SU-DHL-6 (cell line): ENCODE data around the gene SUGCT.

ENCODE experiments used
- H2AFZ ChIP-seq: fragments of 200-600 bp; sonication (generic); 2 replicates; pipeline ENCODE4 v1.6.1; 2014; ENCODE audit warnings: low read depth, mild to moderate bottlenecking, moderate library complexity, mixed read lengths, antibody characterized with exemption, low read length; ENCODE audit not compliant: severe bottlenecking
- H3F3A ChIP-seq: fragments of 200-600 bp; shearing (Covaris generic); 2 replicates; pipeline ENCODE4 v1.6.0; 2016; ENCODE audit warnings: antibody characterized with exemption, mild to moderate bottlenecking; ENCODE audit not compliant: insufficient read depth
- H3K27ac ChIP-seq: fragments of 200-600 bp; sonication (generic); 2 replicates; pipeline ENCODE4 v1.5.1; 2016; ENCODE audit warnings: low read depth, mild to moderate bottlenecking, low read length, moderate library complexity, mixed read lengths
- H3K27me3 ChIP-seq: fragments of 200-600 bp; sonication (generic), shearing (Covaris generic); 2 replicates; pipeline ENCODE4 v1.6.0; 2014; ENCODE audit warnings: mild to moderate bottlenecking, low read length
- H3K36me3 ChIP-seq: fragments of 200-600 bp; sonication (generic); 2 replicates; pipeline ENCODE4 v1.6.1; 2014; ENCODE audit warnings: mild to moderate bottlenecking, low read length, mixed read lengths
- H3K4me2 ChIP-seq: fragments of 300-600, 200-600 bp; shearing (Covaris generic), sonication (generic); 2 replicates; pipeline ENCODE4 v1.6.0; 2014; ENCODE audit warnings: low read length, low read depth, mild to moderate bottlenecking; ENCODE audit not compliant: poor library complexity, severe bottlenecking
- H3K4me3 ChIP-seq: fragments of 200-600 bp; sonication (generic); 2 replicates; pipeline ENCODE4 v1.5.1; 2014; ENCODE audit warnings: antibody characterized with exemption, low read length, mild to moderate bottlenecking, mixed read lengths; ENCODE audit not compliant: insufficient read depth, poor library complexity, severe bottlenecking
- H3K79me2 ChIP-seq: fragments of 200-600 bp; sonication (generic); 2 replicates; pipeline ENCODE4 v1.6.1; 2014; ENCODE audit warnings: mild to moderate bottlenecking, low read length, moderate library complexity; ENCODE audit not compliant: insufficient read depth
- H3K9ac ChIP-seq: fragments of 200-600 bp; sonication (generic); 2 replicates; pipeline ENCODE4 v1.7.0; 2014; ENCODE audit warnings: mild to moderate bottlenecking, low read length
- H3K9me2 ChIP-seq: fragments of 200-600 bp; sonication (generic); replicated peaks from 2 replicates; pipeline ENCODE4 v1.6.1; 2014; ENCODE audit warnings: low read length; ENCODE audit not compliant: insufficient read depth
- H3K9me3 ChIP-seq: fragments of 200-600 bp; sonication (generic); 2 replicates; pipeline ENCODE4 v1.6.1; 2014; ENCODE audit warnings: low read length, mixed read lengths; ENCODE audit not compliant: insufficient read depth
- H4K20me1 ChIP-seq: fragments of 200-600 bp; sonication (generic); 2 replicates; pipeline ENCODE4 v1.6.1; 2014; ENCODE audit warnings: low read depth, mild to moderate bottlenecking, antibody characterized with exemption, low read length, moderate library complexity, mixed read lengths
- CTCF ChIP-seq: fragments of 200-600 bp; sonication (generic); IDR thresholded peaks from one replicate; pipeline ENCODE4 v1.5.1; 2017; ENCODE audit warnings: antibody characterized with exemption, mild to moderate bottlenecking, low read length, moderate library complexity; ENCODE audit not compliant: insufficient read depth, poor library complexity, severe bottlenecking
- EZH2phosphoT487 ChIP-seq: fragments of 200-600 bp; sonication (generic), shearing (Covaris generic); conservative IDR thresholded peaks from 2 replicates; pipeline ENCODE4 v1.6.1; 2018; ENCODE audit warnings: mild to moderate bottlenecking, antibody characterized with exemption, low read length, moderate library complexity, mixed read lengths

The SUGCT gene

GRCh38 chr7:40694026-40694809, 559.4 kb downstream of the SUGCT start:
- no peaks in the 10 kb centered on the region for H3K27me3 ChIP-seq
- no peaks in the 10 kb centered on the region for H3F3A ChIP-seq
- TF ChIP-seq CTCF, result no peak
- no peak for TF ChIP-seq EZH2phosphoT487
- H2AFZ ChIP-seq, result no peak overlapping the region
- no peaks in the 10 kb centered on the region for H3K79me2 ChIP-seq
- H3K9me3 ChIP-seq, result no peaks in the 10 kb centered on the region
- no peak overlapping the region for H3K4me2 ChIP-seq
- H3K27ac ChIP-seq, result no peak overlapping the region
- H3K9me2 ChIP-seq, result no peaks in the 10 kb centered on the region
- no peak overlapping the region for H3K9ac ChIP-seq
- H3K4me3 ChIP-seq, result no peak overlapping the region
- H4K20me1 ChIP-seq, result no peaks in the 10 kb centered on the region
- no peaks in the 10 kb centered on the region for H3K36me3 ChIP-seq

GRCh38 chr7:40694991-40695390, 560.2 kb downstream of the SUGCT start:
- no peaks in the 10 kb centered on the region for H3F3A ChIP-seq
- H2AFZ ChIP-seq, result no peak overlapping the region
- H3K4me3 ChIP-seq, result no peak overlapping the region
- no peak overlapping the region for H3K4me2 ChIP-seq
- H3K36me3 ChIP-seq, result no peaks in the 10 kb centered on the region
- H4K20me1 ChIP-seq, result no peaks in the 10 kb centered on the region
- no peak overlapping the region for H3K27ac ChIP-seq
- no peaks in the 10 kb centered on the region for H3K27me3 ChIP-seq
- no peaks in the 10 kb centered on the region for H3K9me3 ChIP-seq
- no peaks in the 10 kb centered on the region for H3K9me2 ChIP-seq
- no peaks in the 10 kb centered on the region for H3K79me2 ChIP-seq
- TF ChIP-seq CTCF (no peak), EZH2phosphoT487 (no peak)
- H3K9ac ChIP-seq, result no peak overlapping the region

- Histone ChIP-seq H3K27me3 (no peaks in the 10 kb centered on the region), H3K4me2 (no peak overlapping the region), H2AFZ (no peak overlapping the region), H3F3A (no peaks in the 10 kb centered on the region), H3K27ac (no peak overlapping the region), H3K36me3 (no peaks in the 10 kb centered on the region), H3K9me2 (no peaks in the 10 kb centered on the region), H3K9ac (no peak overlapping the region), H4K20me1 (no peaks in the 10 kb centered on the region), H3K9me3 (no peaks in the 10 kb centered on the region), H3K4me3 (no peak overlapping the region), H3K79me2 (no peaks in the 10 kb centered on the region)
- TF ChIP-seq EZH2phosphoT487, result no peak
Measured at GRCh38 chr7:40697653-40698052, 562.8 kb downstream of the SUGCT start.

- H3K36me3 ChIP-seq, result no peaks in the 10 kb centered on the region
- H3K27me3 ChIP-seq, result no peaks in the 10 kb centered on the region
- H3F3A ChIP-seq, result no peaks in the 10 kb centered on the region
- H2AFZ ChIP-seq, result no peak overlapping the region
- H3K9me3 ChIP-seq, result no peaks in the 10 kb centered on the region
- H3K9ac ChIP-seq, result no peak overlapping the region
- H4K20me1 ChIP-seq, result no peaks in the 10 kb centered on the region
- TF ChIP-seq CTCF, result no peak
- TF ChIP-seq EZH2phosphoT487, result no peak
- H3K9me2 ChIP-seq, result no peaks in the 10 kb centered on the region
- no peak overlapping the region for H3K4me3 ChIP-seq
- H3K4me2 ChIP-seq, result no peak overlapping the region
- H3K27ac ChIP-seq, result no peak overlapping the region
- no peaks in the 10 kb centered on the region for H3K79me2 ChIP-seq
Measured at GRCh38 chr7:40698214-40698920, 563.6 kb downstream of the SUGCT start.
